HG03460 (cell line): ENCODE data around the gene MED29.
A peak's percentile ranks its signal among the peaks of the same experiment; 100 is the strongest.

Source experiments
- ATAC-seq: cut with Tn5 transposase; IDR thresholded peaks from one replicate; pipeline ENCODE4 v1.9.1; 2021; ENCODE audit not compliant: unreplicated experiment

Gene MED29

GRCh38 chr19:39410017-39410830 is 19.0 kb downstream of the MED29 start:
- no peak for ATAC-seq

- ATAC-seq, result no peak
Observed at GRCh38 chr19:39410831-39411080, 19.6 kb downstream of the MED29 start.

- no peak for ATAC-seq
Observed at GRCh38 chr19:39411081-39411831, 20.1 kb downstream of the MED29 start.

GRCh38 chr19:39411832-39412099 is 20.6 kb downstream of the MED29 start:
- ATAC-seq, result peak; percentile 20

GRCh38 chr19:39412100-39412866 is 21.1 kb downstream of the MED29 start, which contains the start of gene PLEKHG2:
Gene PLEKHG2, plus strand, starts transcription at chr19:39412669. Its CDS starts 1,418 bp downstream, at chr19:39414087.
- peak; percentile 48 for ATAC-seq

- ATAC-seq, result no peak
Observed at GRCh38 chr19:39412867-39413271, 21.7 kb downstream of the MED29 start.

- ATAC-seq, result no peak
Observed at GRCh38 chr19:39413272-39413910, 22.2 kb downstream of the MED29 start.

GRCh38 chr19:39413911-39414608 is 22.9 kb downstream of the MED29 start:
- ATAC-seq, result no peak

GRCh38 chr19:39415111-39416046 is 24.2 kb downstream of the MED29 start:
- ATAC-seq, result no peak

GRCh38 chr19:39416152-39417120 is 25.3 kb downstream of the MED29 start:
- no peak for ATAC-seq

GRCh38 chr19:39417463-39418181 is 26.4 kb downstream of the MED29 start:
- ATAC-seq, result no peak

GRCh38 chr19:39419003-39419402 is 27.8 kb downstream of the MED29 start:
- no peak for ATAC-seq

GRCh38 chr19:39420769-39421168 is 29.6 kb downstream of the MED29 start:
- ATAC-seq, result no peak

GRCh38 chr19:39422020-39422419 is 30.8 kb downstream of the MED29 start:
- ATAC-seq, result no peak

GRCh38 chr19:39423258-39424086 is 32.3 kb downstream of the MED29 start:
- ATAC-seq, result no peak

- no peak for ATAC-seq
Observed at GRCh38 chr19:39424934-39425333, 33.8 kb downstream of the MED29 start.

GRCh38 chr19:39425744-39426143 is 34.6 kb downstream of the MED29 start:
- ATAC-seq, result no peak
